GM18951 (cell line): Measurements from ENCODE around the gene SMARCD3.

Source experiments
- POLR2A ChIP-seq: IDR thresholded peaks from 4 replicates; pipeline ENCODE4 v1.6.1; 2011; ENCODE audit warnings: mild to moderate bottlenecking; ENCODE audit not compliant: insufficient read length, insufficient read depth; ENCODE audit errors: extremely low read depth
- in situ Hi-C: fragments of 300-500 bp; cut with MboI; formaldehyde crosslinking; loops from one replicate; pipeline ENCODE4 v1.12.0; 2022; ENCODE audit warnings: low sequenced_read_pairs, mixed read lengths, inconsistent platforms; ENCODE audit not compliant: unreplicated experiment

The SMARCD3 gene

DNA sequence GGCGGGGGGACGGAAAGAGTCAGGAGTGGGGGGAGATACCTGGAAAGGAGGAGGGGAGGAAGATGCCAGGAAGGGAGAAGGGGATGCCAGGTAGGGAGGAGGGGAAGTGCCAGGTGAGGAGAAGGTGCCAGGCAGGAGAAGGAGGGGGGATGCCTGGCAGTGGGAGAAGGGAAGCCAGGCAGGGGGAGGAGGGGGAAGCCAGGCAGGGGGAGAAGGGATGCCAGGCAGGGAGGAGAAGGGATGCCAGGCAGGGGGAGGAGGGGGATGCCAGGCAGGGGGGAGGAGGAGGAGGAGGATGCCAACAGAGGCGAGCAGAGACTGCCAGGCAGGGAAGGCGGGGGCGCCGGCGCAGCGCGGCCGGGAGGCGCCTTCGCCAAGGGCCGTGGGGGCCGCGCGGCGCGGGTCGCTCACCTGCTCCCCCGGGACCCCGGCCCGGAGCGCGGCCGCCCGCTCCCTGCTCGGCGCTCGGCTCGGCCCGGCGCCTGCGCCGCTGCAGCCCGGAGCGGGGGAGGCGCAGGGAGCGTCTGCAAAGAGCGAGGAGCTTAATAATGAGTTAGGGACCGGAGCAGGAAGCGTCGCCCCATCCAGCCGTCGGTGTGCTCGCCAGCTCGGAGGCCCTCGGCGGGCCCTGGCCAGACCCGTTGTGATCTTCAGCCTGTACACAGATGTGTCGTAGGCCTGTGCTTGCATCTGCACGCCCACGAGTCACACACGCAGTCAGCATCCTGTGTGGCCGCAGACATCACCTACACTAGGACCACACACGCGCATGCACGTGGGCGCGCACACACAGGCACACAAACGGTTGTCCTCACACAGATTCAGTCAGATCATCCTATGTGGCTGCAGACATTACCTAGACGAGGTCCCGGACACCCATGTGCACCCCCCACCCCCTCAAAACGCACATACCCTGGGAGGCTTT, 28.4 kb upstream of the SMARCD3 start:
- TF ChIP-seq POLR2A, result no peak
- in situ Hi-C loops, result no loop called here

DNA sequence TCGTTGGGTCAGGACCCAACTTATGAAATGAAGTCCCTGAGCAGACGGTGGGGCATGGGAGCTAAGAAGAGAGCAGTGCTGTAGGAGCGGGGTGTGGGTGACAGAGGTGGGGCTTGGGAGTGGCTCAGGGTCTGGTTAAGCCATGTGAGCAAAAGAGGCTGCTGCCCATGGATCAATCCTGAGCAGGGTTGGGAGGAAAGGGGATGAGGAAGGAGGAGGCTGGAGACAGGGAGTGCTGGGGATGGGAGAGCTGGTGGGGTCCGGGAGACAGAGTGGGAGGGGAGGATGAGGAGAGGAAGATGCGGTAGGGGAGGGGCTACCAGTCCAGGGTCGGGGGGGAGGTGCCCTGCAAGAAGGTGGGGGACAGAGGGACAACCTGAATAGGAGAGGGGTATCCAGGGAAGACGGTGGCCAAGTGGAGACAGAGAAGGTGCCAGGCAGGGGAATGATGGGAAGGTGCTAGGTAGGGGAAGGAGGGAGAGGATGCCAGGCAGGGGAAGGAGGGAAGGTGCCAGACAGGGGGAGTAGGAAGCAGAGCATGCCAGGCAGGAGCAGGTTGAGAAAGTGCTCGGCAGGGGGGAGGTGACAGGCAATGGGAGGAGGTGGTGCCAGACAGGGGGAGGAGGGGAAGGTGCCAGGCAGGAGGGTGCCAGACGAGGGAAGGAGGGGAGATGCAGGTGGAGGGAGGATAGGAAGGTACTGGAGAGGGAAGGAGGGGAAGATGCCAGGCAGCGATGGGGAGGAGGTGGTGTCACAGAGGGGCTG, 27.5 kb upstream of the SMARCD3 start:
- no peak for TF ChIP-seq POLR2A
- in situ Hi-C loops, result no loop called here

DNA sequence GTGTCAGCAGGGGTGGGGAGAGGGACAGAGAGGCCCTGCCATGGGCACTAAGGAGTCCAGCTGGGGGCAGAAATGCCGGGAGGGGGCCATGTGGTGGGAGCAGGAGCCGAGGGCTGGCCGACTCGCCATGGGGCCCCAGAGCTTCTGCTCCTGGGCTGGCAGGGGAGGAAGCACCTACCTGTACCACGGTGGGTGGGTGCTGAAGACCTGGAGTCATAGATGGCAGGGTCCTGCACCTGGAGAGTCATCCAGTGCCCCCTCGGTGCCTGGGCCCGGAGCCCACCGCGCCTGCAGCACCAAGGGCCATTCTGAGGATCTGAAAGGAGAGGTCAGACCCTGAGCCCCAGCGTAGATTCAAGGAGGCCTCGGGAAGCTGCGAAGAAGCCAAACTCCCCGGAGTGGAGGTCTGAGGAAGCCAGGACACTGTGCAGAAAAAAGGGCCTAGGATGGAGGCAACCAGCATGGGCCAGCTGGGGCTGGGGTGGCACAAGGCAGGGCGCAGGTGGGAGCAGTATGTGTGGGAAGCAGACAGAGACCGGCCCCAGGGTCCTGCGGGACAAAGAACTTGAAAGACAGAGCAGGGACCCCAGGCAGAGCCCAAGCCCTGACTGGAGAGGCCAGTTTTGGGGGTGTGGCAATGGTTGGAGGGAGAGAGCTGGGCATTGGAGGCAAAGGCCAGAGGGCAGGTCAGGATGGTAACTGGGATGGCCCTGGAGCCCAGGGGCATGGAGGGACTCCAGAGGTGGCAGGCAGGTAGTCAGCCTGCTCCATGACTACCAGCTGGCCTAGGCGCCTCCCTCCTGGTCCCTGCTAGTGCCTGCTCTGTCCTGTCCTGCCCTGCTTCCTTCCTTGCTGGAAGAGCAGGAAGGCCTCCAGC, 26.7 kb upstream of the SMARCD3 start:
- in situ Hi-C loops, result no loop called here
- TF ChIP-seq POLR2A, result no peak

DNA sequence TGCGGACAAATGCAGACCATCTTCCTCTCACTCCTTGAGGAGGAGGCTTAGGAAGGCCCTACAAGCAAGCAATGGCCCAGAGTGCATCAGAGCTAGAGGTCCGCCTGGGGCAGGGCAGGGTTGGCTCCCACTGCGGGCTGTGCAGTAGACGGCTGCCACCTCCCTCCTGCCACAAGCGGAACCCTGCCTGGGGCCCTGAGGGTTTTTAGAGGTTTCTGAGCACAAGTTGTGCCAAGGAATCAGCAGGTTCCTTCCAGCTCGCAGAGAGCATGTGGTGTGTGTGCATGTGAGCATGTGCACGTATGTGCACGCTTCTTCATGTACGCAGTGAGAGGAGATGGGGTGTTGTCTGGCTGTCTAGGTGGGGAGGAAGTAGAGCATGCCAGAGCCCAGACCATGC, 25.9 kb upstream of the SMARCD3 start:
- TF ChIP-seq POLR2A, result no peak
- in situ Hi-C loops, result no loop called here

DNA sequence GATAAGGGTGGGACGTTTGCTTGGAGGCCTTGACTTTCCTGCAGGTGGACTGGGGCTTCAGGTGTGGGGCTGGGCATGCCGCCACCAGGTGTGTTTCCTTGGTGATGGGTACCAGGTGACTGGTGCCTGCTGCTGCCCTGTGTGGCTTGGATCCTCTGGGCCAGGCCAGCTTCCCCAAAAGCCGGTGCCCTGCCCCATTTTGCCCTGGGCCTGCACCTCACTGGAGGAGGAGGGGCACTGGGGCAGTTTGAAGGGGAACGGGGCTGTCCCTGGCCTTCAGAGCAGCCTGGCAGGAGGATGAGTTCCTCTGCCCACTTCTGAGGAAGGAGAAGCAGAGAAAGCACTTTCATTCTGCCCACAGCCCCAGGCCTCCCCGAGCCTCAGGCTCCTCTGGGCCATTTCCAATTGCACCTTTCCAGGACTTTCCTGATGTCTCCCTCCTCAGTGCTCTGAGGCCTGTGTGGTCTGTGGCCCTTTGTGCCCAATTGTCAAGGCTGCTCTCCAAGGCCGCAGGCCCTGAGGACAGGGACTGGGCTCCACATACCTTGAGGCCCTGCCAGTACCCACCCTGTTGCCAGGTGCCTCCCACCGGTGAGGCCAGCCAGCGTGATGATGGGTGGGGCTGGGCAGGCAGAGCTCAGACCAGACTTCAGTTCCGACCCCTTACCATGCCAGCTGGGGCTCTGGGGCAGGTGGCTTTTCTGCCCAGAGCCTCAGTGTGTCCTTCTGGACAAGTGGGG, 25.3 kb upstream of the SMARCD3 start:
- in situ Hi-C loops, result no loop called here
- no peak for TF ChIP-seq POLR2A

DNA sequence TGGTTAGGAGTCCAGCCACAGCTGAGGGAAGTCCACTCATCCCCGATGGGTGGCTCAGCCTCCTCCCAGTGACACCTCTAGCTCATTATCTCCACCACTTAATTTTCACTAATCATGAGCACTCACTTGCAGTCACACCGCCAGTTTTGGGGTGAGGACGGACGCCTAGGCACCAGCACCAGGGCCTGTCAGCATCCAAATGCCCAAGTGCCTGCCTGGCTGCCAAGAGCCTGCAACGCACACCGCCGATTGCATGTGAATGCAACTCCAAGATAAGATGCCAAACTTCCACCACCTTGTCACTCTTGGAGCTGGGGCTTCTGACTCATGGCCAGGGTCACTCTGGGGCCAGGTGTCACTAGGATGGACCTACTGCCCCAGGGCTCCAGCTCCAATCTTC, 24.4 kb upstream of the SMARCD3 start:
- in situ Hi-C loops, result no loop called here
- TF ChIP-seq POLR2A, result no peak

DNA sequence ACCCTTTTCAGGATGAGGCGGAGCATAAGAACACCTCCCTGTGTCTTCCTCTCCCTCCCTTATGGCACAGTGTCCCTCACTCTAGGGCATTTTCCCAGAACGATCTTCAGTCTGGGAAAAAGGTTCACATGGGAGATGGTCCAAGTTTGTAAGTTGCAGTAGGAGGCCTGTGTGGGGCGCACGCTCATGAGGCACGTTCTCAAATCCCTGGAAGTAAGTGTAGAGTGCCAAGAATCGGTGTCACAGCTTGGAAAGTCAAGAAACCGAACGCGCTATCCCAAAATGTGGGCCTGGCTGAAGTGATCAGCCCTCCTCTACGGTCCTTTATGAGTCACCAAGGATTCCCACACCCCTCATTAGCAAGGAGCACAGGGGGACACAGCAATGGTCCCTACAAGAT, 23.9 kb upstream of the SMARCD3 start:
- in situ Hi-C loops, result no loop called here
- no peak for TF ChIP-seq POLR2A

DNA sequence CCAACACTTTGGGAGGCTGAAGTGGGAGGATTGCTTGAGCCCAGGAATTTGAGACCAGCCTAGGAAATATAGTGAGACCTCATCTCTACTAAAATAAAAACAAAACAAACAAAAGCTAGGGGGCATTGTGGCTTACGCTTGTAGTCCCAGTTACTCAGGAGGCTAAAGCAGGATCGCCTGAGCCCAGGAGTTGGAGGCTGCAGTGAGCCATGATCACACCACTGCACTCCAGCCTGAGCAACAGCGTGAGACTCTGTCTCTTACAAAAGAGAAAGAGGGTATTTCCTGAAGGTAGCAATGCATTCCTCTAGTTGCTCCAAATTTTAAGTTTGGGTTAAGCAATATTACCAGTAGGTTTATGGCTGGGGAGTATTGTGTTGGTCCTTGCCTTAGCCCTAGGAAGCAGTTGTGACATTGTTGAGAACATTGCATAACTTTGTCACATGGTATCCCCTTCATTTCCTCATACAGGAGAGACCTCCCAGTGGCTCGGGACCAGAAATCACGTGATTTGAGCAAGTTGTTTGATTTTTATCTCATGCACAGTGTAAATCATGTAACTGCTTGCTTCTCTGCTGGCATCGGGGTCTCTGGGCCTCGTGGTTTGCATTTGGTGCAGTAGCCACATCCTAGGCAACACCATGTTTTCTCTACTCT, 23.3 kb upstream of the SMARCD3 start:
- in situ Hi-C loops, result no loop called here
- no peak for TF ChIP-seq POLR2A

DNA sequence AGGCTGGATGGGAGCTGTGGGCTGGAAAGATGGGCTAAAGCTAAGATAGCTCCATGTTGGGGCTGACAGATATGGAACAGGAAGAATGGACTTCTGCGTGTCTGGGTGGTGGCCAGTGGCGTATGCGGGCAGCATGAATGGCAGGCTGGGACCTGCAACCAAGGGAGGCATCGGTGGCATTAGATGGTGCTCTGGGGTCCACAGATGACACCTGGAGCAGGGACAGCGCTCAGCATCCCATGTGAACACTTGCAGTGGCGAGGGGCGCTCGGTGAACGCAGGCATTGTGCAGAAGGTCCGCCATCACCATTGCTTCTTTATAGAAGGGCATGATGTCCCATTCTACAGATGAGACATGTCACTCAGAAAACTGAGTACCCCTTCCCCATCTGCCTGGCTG, 21.0 kb upstream of the SMARCD3 start:
- in situ Hi-C loops, result no loop called here
- TF ChIP-seq POLR2A, result no peak

DNA sequence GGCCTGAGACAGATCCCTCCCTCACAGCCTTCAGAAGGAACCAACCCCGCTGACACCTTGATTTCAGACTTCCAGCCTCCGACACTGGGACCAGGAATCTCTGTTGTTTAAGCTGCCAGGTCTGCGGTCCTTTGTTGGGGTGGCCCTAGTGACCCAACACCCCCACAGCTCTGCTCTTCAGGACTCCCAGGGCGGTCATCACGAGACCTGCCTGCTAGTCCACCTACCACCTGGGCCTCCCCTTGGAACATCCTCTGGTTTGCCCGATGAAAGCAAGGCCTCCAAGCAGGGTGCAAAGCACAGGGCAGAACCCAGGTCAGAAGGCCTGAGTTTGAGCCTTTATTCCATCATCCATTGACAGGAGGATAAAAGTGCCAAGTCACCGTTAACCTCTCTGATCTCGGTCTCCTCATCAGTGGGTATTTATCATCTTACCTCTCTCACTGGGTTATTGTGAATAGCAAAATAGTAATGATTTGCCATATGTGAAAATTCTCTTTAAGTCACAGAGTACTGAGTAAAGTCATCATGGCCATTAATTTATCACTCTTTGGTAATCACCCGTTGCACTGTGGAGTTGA, 16.9 kb upstream of the SMARCD3 start:
- TF ChIP-seq POLR2A, result no peak
- in situ Hi-C loops, result no loop called here

DNA sequence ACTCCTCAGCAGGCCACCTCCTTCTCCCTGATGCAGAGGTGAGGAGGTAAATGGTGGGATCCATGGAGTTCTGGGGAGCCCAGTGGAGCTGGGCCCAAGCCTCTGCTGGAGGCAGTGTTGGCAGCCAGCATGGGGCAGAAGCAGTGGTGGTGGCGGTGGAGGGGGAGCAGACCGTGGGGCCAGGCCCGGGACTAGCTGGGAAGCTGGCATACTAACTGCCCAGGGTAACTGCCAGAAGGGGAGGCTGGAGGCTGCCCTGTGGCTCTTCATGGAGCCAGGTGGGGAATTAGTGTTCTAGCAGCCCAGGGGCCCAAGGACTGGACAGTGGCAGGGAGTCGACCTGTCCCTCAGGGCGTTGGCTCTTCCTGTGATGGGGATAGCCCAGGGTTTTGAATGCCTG, 16.1 kb upstream of the SMARCD3 start:
- in situ Hi-C loops, result no loop called here
- no peak for TF ChIP-seq POLR2A

DNA sequence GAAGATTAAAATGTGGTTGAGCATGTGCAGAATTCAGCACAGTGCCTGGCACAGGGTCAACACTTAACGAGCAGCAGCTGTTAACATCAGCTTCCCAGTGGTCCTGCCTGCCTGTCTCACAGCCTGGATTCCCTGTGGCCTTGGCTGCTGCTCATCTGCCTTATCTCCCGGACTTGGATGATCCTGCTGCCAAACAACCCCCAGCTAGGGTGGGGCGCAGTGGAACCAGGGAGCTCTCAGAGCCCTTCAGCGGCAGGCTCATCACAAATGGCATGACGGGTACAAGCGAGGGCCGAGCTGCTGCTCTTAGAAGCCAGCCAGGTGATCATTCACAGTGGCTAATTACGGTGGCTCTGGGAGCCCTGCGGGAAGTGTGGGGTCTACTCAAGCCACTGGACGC, 13.0 kb upstream of the SMARCD3 start:
- no peak for TF ChIP-seq POLR2A
- in situ Hi-C loops, result no loop called here
